PC-9 (cell line): ENCODE data around the gene NIT2.

ENCODE experiments used
- CTCF ChIP-seq: fragments of 200-600 bp; sonication (generic); conservative IDR thresholded peaks from 2 replicates; pipeline ENCODE4 v1.6.1; 2017; ENCODE audit warnings: mixed run types, antibody characterized with exemption, mild to moderate bottlenecking, moderate library complexity
- EZH2 ChIP-seq: fragments of 200-600 bp; sonication (generic); IDR thresholded peaks from 2 replicates; pipeline ENCODE4 v1.8.0; 2017; ENCODE audit warnings: antibody characterized with exemption, low read depth

GRCh38 chr3:100402256-100402655 lies 67.7 kb downstream of the NIT2 start:
- no peak for TF ChIP-seq CTCF
- TF ChIP-seq EZH2 = no peak
